Mucosa of descending colon (tissue), 3 donors: ENCODE results near the gene GLT6D1. TPM values are rescaled to one million over a fixed set of nuclear protein-coding genes. Genes with fewer than 3 reads are reported as not detected.

Source experiments
- ATAC-seq: fragments of 200-7000 bp; cut with Tn5 transposase; one replicate; pipeline ENCODE4 v1.9.1; 2020; ENCODE audit warnings: mild to moderate bottlenecking, moderate library complexity
- DNase-seq, 3 donors: peaks; one replicate each; pipeline ENCODE4 v3.0.0-alpha.2; 2020
- H3K36me3 ChIP-seq: fragments of 200-600 bp; one replicate; pipeline ENCODE4 v1.8.0; 2021; ENCODE audit warnings: low read depth, mild to moderate bottlenecking
- H3K4me1 ChIP-seq: fragments of 200-600 bp; one replicate; pipeline ENCODE4 v1.8.0; 2021; ENCODE audit warnings: low read depth, mild to moderate bottlenecking
- H3K4me3 ChIP-seq: fragments of 200-600 bp; one replicate; pipeline ENCODE4 v1.8.0; 2021; ENCODE audit warnings: mild to moderate bottlenecking
- H3K9me3 ChIP-seq: fragments of 200-600 bp; one replicate; pipeline ENCODE4 v1.8.0; 2021; ENCODE audit warnings: mild to moderate bottlenecking
- intact Hi-C, 2 donors: fragments of 100-400 bp; cut with DNase I in 1 of 2; cut with micrococcal nuclease in 1 of 2; formaldehyde crosslinking; loops; one replicate each; pipeline versions ENCODE4 v1.11.0 to v1.11.1; 2022; cut with DNase I, micrococcal nuclease
- total RNA-seq, 3 donors: library from RNA; stranded (reverse); fragmentation: NEBNext Ultra II Directional in 2 of 3; extraction: Animal tissue kit (Norgen Biotek cat#: 25700) in 2 of 3; gene quantifications; one replicate each; pipeline versions ENCODE4 v1.2.1 to v1.2.4, GENCODE V29; 2021 to 2023
- TF ChIP-seq, protein P1 (sequence below): fragments of 200-600 bp; IDR thresholded peaks from one replicate; pipeline ENCODE4 v1.8.0; 2022; ENCODE audit warnings: antibody characterized with exemption, mild to moderate bottlenecking
- donor health status: DM: no; HTN: no; CAD: no; lungs with moderate emphysema.
- donor health status: DM: no; HTN: no; CAD: no.
- donor health status: DM: no; HTN: yes; CAD: no.

GLT6D1 gene
- total RNA-seq, 3 donors from 2014 or later: not detected

DNA sequence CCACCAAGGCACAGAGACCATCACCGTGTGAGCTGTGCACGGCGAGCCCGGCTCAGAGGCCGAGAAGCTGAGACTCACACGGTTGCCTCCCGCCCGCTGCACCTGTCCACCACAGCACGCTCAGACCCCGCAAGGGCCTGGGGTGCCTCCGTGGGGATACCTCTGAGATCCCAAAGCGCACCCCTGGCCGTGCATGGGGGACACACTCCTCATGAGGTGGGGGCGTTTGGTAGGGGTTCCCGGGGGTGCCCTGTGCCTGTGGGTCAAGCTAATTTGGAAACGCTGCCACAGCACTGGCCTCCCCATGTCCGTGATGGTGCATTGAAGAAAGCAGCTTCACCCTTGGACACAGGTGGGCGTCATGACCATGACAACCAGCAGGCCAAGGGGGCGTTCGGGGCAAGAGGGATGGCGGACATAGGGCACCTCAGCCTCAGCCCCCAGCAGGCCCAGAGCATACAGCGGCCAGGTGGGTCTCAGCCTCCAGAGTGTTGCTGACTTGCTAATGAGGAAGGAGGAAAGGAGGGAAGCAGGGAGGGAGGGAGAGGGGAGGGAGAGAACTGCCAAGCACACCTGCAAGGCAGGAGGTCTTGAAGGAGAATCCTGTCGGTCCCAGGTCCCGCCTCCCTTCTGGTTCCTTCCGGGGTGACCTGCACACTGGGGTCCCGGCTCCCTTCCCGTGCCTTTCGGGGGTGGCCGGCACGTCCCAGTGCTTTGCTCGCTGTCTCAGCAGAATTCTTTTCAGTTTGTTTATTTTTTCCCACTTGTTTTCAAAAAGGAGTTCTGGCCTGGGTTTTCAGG lies 34.7 kb downstream of the GLT6D1 start:
- TF ChIP-seq, protein P1, sequence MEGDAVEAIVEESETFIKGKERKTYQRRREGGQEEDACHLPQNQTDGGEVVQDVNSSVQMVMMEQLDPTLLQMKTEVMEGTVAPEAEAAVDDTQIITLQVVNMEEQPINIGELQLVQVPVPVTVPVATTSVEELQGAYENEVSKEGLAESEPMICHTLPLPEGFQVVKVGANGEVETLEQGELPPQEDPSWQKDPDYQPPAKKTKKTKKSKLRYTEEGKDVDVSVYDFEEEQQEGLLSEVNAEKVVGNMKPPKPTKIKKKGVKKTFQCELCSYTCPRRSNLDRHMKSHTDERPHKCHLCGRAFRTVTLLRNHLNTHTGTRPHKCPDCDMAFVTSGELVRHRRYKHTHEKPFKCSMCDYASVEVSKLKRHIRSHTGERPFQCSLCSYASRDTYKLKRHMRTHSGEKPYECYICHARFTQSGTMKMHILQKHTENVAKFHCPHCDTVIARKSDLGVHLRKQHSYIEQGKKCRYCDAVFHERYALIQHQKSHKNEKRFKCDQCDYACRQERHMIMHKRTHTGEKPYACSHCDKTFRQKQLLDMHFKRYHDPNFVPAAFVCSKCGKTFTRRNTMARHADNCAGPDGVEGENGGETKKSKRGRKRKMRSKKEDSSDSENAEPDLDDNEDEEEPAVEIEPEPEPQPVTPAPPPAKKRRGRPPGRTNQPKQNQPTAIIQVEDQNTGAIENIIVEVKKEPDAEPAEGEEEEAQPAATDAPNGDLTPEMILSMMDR: no peak
- no peaks in the 10 kb centered on the region for H3K9me3 ChIP-seq
- no peak for ATAC-seq
- H3K36me3 ChIP-seq: no peaks in the 10 kb centered on the region
- H3K4me1 ChIP-seq: no peaks in the 10 kb centered on the region
- H3K4me3 ChIP-seq: no peak overlapping the region
- intact Hi-C loops: no loop called here
- DNase-seq: peak in 2 of 3 donors; percentile 23 to 50

- ATAC-seq (peak; percentile 69), DNase-seq (peak; percentile 38 to 68 (median 46))
- H3K4me1 ChIP-seq: no peaks in the 10 kb centered on the region
- intact Hi-C loops: no loop called here
- H3K36me3 ChIP-seq: no peaks in the 10 kb centered on the region
- TF ChIP-seq, protein P1: peak; percentile 53
- H3K9me3 ChIP-seq: no peaks in the 10 kb centered on the region
- H3K4me3 ChIP-seq: no peak overlapping the region
These were observed 36.4 kb downstream of the GLT6D1 start for GRCh38 chr9:135602789-135603481.

DNA sequence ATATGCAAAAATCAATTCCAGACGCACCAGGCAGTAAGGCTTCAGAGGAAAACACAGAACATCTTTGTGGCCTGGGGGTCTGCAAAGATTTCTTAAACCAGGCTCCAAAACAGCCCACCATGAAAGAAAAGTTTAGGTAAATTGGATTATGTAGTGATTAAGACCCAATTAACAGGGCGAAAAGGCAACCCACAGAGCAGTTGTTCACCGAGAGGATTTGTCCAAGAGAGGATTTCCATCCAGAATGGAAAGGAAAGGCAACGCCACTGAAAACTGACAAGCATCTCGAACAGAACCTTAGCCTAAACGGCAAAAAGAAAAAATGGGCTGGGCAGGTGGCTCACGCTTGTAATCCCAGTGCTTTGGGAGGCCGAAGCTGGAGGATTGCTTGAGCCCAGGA lies 37.4 kb downstream of the GLT6D1 start:
- Histone ChIP-seq H3K36me3 (no peaks in the 10 kb centered on the region), H3K9me3 (no peaks in the 10 kb centered on the region), H3K4me1 (no peaks in the 10 kb centered on the region), H3K4me3 (no peak overlapping the region)
- intact Hi-C loops: no loop called here
- no peak for ATAC-seq
- DNase-seq: no peak
- TF ChIP-seq, protein P1: no peak

GRCh38 chr9:135600296-135600817 lies 39.0 kb downstream of the GLT6D1 start:
- intact Hi-C loops: no loop called here
- TF ChIP-seq, protein P1: no peak
- Histone ChIP-seq H3K9me3 (no peaks in the 10 kb centered on the region), H3K4me1 (no peaks in the 10 kb centered on the region), H3K36me3 (no peaks in the 10 kb centered on the region), H3K4me3 (no peak overlapping the region)
- ATAC-seq (no peak), DNase-seq (no peak)

GRCh38 chr9:135596211-135596610 lies 43.1 kb downstream of the GLT6D1 start:
- TF ChIP-seq, protein P1: no peak
- intact Hi-C loops: no loop called here

More at GRCh38 chr9:135596211-135596610, 43.1 kb downstream of the GLT6D1 start:
- ATAC-seq (no peak), DNase-seq (no peak)
- no peaks in the 10 kb centered on the region for H3K4me1 ChIP-seq
- H3K36me3 ChIP-seq: no peaks in the 10 kb centered on the region
- H3K4me3 ChIP-seq: no peak overlapping the region
- no peaks in the 10 kb centered on the region for H3K9me3 ChIP-seq
